ENCODE data around the gene NAA35.

NAA35 gene

DNA sequence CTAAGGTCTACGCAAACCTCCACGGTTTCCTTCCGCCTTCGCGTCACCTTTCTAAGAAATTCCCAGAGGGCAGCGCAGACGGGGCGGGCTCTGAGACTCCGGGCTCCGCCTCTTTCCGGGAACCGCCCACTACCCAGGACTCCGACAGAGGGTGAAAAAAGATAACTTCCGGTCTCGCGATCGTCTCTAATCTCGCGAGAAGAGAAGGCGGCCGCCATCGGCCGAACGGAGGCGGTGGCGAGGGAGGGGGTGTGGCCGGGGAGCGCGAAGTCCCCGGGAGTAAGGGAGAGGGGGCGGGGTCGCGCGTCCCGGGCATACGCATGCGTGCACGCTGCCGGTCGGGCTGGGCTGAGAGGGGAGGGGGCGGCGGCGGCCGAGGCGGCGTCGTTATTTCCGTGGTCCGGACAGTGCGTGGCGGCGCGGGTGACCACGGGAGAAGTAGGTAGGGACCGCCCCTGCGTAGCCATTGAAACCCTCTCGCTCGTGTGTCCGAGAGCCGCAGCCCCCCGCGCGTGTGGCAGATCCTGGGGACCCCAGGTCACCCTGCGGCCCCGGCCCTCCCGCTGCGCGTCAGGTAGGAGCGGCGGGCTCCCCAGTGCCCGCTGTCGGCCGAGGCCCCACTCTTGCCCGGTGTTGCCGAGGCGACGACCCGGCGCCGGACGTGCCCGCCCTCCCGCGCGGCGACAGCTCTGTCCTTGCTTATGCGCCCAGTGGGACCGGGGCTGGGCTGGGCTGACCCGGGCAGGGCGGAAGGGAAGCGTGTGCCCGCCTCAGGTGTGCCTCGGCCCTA lies at the start of gene NAA35:
NAA35 (plus strand) TSS at position 315 of the 790 bp plus-strand sequence. CDS start 1,014 bp downstream, outside the sequence.
- H3K27ac ChIP-seq, result peak within 1 kb of the TSS; percentile 91
- peaks cover 37% of the 10 kb centered on the region for H3K36me3 ChIP-seq
- DNase-seq, result peak; percentile 98
- no peaks in the 10 kb centered on the region for H3K27me3 ChIP-seq (ENCODE audit: insufficient read depth, low read depth, severe bottlenecking)
- no peaks in the 10 kb centered on the region for H3K9me3 ChIP-seq (ENCODE audit: severe bottlenecking)
- H3K4me3 ChIP-seq (ENCODE audit: low read depth, low read length), result peak within 1 kb of the TSS; percentile 76
- TF ChIP-seq, protein P1, sequence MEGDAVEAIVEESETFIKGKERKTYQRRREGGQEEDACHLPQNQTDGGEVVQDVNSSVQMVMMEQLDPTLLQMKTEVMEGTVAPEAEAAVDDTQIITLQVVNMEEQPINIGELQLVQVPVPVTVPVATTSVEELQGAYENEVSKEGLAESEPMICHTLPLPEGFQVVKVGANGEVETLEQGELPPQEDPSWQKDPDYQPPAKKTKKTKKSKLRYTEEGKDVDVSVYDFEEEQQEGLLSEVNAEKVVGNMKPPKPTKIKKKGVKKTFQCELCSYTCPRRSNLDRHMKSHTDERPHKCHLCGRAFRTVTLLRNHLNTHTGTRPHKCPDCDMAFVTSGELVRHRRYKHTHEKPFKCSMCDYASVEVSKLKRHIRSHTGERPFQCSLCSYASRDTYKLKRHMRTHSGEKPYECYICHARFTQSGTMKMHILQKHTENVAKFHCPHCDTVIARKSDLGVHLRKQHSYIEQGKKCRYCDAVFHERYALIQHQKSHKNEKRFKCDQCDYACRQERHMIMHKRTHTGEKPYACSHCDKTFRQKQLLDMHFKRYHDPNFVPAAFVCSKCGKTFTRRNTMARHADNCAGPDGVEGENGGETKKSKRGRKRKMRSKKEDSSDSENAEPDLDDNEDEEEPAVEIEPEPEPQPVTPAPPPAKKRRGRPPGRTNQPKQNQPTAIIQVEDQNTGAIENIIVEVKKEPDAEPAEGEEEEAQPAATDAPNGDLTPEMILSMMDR (IDR thresholded peaks at IDR 0.05; ENCODE audit: low read depth, low read length), result no peak

DNA sequence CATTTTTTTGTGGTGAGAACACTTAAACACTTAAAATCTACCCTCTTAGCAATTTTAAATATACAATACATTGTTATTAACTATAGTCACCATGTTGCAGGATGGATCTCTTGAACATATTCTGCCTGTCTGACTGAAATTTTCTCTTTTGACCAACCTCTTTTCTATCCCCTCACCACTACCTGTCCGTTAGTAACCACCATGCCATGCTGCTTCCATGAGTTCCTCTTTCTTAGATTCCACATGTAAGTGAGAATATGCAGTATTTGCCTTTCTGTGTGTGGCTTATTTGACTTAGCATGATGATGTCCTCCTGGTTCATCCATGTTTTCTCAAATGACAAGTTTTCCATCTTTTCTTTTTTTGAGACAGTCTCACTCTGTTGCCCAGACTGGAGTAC lies 48.5 kb upstream of the NAA35 start:
- Histone ChIP-seq H3K4me3 (ENCODE audit: low read depth, low read length) (no peak overlapping the region), H3K27me3 (ENCODE audit: insufficient read depth, low read depth, severe bottlenecking) (no peaks in the 10 kb centered on the region), H3K9me3 (ENCODE audit: severe bottlenecking) (no peaks in the 10 kb centered on the region), H3K27ac (no peak overlapping the region), H3K36me3 (no peaks in the 10 kb centered on the region)
- no peak for DNase-seq
- TF ChIP-seq, protein P1 (IDR thresholded peaks at IDR 0.05; ENCODE audit: low read depth, low read length), result no peak

DNA sequence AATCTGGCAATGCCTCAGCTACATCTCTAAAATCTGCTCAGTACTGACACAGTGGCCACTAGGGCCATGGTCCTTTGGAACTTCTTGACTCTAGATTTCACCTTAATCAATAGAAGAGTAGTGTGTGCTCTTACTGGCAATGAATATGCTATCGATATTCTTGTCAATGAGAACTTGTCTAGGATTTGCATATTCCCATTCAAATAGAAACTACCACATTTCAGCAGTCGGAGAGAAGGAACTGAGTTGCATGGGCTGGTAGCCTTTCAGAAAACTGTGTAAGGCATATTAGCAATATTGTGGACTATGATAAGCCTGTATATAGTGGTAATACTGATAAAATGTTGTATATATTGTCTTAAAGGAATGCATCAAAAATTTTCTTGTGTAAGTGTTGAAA lies 45.3 kb upstream of the NAA35 start:
- Histone ChIP-seq H3K27ac (no peak overlapping the region), H3K27me3 (ENCODE audit: insufficient read depth, low read depth, severe bottlenecking) (no peaks in the 10 kb centered on the region), H3K36me3 (no peaks in the 10 kb centered on the region), H3K9me3 (ENCODE audit: severe bottlenecking) (no peaks in the 10 kb centered on the region), H3K4me3 (ENCODE audit: low read depth, low read length) (no peak overlapping the region)
- no peak for DNase-seq
- TF ChIP-seq, protein P1 (IDR thresholded peaks at IDR 0.05; ENCODE audit: low read depth, low read length), result no peak

DNA sequence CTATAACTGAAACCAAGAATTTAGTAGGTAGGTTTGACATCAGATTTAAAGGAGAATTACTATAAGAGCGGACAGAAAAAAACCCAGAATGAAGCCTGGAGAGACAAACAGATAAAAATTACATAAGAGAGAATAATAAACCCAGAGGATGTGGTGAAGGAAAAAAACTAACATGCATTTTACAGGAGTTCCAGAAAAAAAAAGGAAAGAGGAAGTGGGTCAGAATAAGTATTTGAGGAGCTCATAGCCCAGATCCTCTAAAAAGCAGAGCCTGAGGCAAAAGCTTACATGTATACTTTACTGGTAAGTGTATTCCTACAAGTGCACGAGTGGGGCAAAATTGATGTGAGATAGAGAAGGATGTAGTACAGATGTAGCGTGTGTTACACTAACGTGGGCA lies 43.1 kb upstream of the NAA35 start:
- Histone ChIP-seq H3K36me3 (no peaks in the 10 kb centered on the region), H3K27ac (no peak overlapping the region), H3K4me3 (ENCODE audit: low read depth, low read length) (no peak overlapping the region), H3K9me3 (ENCODE audit: severe bottlenecking) (no peaks in the 10 kb centered on the region), H3K27me3 (ENCODE audit: insufficient read depth, low read depth, severe bottlenecking) (no peaks in the 10 kb centered on the region)
- TF ChIP-seq, protein P1 (IDR thresholded peaks at IDR 0.05; ENCODE audit: low read depth, low read length), result no peak
- no peak for DNase-seq

DNA sequence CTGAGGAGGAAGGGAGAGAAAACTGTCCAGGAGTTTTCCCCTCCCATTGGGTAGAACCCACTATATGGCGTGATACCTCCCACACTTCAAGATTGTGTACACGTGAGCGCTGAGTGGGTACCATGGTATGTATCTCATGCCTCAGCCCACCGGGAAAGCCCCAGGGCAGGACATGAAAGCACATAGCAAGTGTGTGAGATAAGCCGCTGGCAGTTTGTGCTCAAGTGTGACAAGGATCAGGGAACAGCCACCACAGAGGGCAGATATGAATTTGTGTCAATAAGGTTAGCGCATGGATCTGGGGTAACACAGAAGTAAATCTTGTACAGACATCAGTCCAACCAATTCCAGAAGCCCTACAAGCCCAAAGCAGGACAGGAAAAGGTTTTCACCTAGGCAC lies 42.6 kb upstream of the NAA35 start:
- TF ChIP-seq, protein P1 (IDR thresholded peaks at IDR 0.05; ENCODE audit: low read depth, low read length), result no peak
- DNase-seq, result no peak
- no peak overlapping the region for H3K4me3 ChIP-seq (ENCODE audit: low read depth, low read length)
- H3K27ac ChIP-seq, result no peak overlapping the region
- H3K36me3 ChIP-seq, result no peaks in the 10 kb centered on the region
- no peaks in the 10 kb centered on the region for H3K27me3 ChIP-seq (ENCODE audit: insufficient read depth, low read depth, severe bottlenecking)
- no peaks in the 10 kb centered on the region for H3K9me3 ChIP-seq (ENCODE audit: severe bottlenecking)

DNA sequence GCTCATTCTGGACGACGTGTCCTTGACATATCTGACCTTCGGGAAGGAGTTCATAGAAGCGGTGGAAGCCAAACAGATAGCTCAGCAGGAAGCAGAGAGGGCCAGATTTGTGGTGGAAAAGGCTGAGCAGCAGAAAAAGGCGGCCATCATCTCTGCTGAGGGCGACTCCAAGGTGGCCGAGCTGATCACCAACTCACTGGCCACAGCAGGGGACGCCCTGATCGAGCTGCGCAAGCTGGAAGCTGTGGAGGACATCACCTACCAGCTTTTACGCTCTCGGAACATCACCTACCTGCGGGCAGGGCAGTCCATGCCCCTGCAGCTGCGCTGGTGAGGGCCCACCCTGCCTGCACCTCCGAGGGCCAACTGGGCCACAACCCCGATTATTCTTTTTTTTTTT lies 41.6 kb upstream of the NAA35 start:
- no peaks in the 10 kb centered on the region for H3K27me3 ChIP-seq (ENCODE audit: insufficient read depth, low read depth, severe bottlenecking)
- no peak for DNase-seq
- TF ChIP-seq, protein P1 (IDR thresholded peaks at IDR 0.05; ENCODE audit: low read depth, low read length), result no peak
- H3K4me3 ChIP-seq (ENCODE audit: low read depth, low read length), result no peak overlapping the region
- no peaks in the 10 kb centered on the region for H3K9me3 ChIP-seq (ENCODE audit: severe bottlenecking)
- no peaks in the 10 kb centered on the region for H3K36me3 ChIP-seq
- no peak overlapping the region for H3K27ac ChIP-seq
